ENCODE data around the gene SOCS1.
A peak's percentile ranks its signal among the peaks of the same experiment; 100 is the strongest.

The SOCS1 gene

DNA sequence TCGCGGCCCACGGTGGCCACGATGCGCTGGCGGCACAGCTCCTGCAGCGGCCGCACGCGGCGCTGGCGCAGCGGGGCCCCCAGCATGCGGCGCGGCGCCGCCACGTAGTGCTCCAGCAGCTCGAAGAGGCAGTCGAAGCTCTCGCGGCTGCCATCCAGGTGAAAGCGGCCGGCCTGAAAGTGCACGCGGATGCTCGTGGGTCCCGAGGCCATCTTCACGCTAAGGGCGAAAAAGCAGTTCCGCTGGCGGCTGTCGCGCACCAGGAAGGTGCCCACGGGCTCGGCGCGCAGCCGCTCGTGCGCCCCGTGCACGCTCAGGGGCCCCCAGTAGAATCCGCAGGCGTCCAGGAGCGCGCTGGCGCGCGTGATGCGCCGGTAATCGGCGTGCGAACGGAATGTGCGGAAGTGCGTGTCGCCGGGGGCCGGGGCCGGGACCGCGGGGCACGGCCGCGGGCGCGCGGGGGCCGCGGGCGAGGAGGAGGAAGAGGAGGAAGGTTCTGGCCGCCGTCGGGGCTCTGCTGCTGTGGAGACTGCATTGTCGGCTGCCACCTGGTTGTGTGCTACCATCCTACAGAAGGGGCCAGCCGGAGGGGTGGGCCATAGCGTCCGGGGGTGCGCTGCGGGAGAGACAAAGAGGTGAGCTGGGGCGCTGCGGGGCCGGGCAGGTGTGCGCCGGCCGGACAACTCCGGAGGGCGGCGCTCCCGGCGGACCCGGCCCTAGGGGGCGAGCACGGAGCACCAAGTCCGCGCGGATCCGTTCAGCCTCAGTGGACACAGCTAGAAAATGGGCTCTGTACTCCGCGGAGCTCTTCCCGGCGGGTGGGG, 879 bp downstream of the SOCS1 start:
- peaks cover 18% of the 10 kb centered on the region for H3K36me3 ChIP-seq (ENCODE audit: insufficient read depth, low read depth, low read length)
- peak overlapping the region; percentile 81 for H3K4me3 ChIP-seq (ENCODE audit: low read length)
- no peaks in the 10 kb centered on the region for H3K9me3 ChIP-seq (ENCODE audit: insufficient read depth, low read depth, low read length)
- no peak overlapping the region for H3K27ac ChIP-seq (ENCODE audit: low read length)
- 0 out of 2 replicates have a peak, but pooled peaks cover 3% of the 10 kb centered on the region for H3K4me1 ChIP-seq (ENCODE audit: insufficient read depth, low read length)
- peaks cover 12% of the 10 kb centered on the region; the same call in 1 of the 2 replicates for H3K27me3 ChIP-seq (ENCODE audit: insufficient read depth, low read length)
- H3K9ac ChIP-seq (ENCODE audit: low read depth, low read length), result peak overlapping the region; percentile 71; the same call in 1 of the 2 replicates

DNA sequence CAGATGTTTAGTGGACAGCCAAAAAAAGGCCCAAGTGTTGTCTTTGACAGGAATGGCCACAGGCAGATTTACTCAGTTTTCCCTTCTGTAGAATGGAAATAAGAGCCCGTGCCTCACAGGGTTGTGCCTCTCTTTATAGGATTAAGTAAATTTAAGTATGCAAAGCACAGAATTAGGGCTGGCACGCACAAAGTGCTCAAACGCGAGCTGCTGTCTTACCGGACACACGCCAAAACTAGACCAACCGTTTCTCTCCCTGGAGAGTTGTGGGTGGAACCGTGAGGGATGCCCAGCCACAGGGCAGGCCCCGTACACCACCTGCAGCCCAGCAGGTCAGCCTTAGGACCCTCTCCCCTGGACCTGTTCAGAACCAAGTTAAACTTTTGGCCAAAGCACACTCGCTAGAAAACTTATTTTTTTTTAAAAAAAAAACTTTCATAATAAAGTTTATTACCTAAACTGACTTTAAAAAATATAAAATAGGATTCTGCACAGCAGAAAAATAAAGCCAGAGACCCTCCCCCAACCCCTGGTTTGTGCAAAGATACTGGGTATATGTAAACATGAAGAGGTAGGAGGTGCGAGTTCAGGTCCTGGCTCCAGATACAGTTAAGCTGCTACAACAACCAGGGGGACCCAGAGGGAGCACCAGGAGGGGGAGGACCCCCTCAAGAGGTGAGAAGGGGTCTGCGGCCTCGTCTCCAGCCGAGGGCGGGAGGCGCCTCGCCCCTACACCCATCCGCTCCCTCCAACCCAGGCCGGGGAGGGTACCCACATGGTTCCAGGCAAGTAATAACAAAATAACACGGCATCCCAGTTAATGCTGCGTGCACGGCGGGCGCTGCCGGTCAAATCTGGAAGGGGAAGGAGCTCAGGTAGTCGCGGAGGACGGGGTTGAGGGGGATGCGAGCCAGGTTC, 1.8 kb downstream of the SOCS1 start:
- Histone ChIP-seq H3K9me3 (ENCODE audit: insufficient read depth, low read depth, low read length) (no peaks in the 10 kb centered on the region), H3K36me3 (ENCODE audit: insufficient read depth, low read depth, low read length) (peaks cover 18% of the 10 kb centered on the region), H3K4me3 (ENCODE audit: low read length) (peak overlapping the region; percentile 81), H3K4me1 (ENCODE audit: insufficient read depth, low read length) (0 out of 2 replicates have a peak, but pooled peaks cover 3% of the 10 kb centered on the region), H3K27me3 (ENCODE audit: insufficient read depth, low read length) (peaks cover 12% of the 10 kb centered on the region; the same call in 1 of the 2 replicates), H3K9ac (ENCODE audit: low read depth, low read length) (peak overlapping the region; percentile 71; the same call in 1 of the 2 replicates), H3K27ac (ENCODE audit: low read length) (no peak overlapping the region)

DNA sequence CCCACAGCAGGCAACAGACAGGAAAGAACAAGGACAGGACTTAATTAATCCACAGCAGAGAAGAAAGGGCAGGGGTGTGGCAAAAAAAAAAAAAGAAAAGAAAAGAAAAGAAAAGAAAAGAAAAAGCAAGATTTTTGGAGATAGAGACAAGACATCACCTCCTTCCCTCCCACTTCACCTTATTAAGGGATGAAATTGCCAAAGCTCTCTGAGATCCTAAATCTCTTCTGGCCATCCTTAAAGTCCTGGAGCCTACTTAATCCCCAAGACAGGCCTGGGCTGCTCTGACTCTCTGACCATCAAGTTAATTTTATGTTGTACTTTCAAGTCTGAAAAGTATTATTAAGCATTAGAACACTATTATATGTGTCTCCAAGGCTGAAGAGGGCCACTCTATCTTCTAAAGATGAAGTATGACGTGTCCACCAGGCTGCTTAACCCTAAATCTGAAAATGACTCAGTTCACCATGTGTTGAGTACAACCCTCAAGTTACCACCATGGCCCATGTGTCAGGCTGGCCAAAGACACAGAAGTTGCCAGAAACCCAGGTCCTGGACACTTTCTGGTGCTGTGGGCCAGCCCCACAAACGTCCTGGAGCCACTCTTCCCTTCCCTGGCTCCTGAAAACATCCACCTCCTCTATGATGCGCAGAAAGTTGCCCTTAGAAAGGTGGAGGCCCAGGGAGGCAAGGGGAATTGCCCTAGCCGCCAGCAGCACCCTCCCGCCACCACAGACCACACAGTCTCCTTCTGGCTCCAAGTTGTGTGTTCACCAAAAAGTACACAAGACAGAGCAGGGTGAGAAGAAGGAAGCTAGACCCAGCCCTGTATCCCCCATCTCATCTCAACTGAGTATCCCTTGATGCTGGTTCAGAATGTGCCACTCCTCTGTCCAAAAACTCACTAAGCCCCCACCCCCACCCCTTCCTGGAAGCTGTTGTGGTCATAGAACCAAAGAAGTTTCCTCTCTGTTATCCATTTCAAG, 2.7 kb downstream of the SOCS1 start:
- Histone ChIP-seq H3K9me3 (ENCODE audit: insufficient read depth, low read depth, low read length) (no peaks in the 10 kb centered on the region), H3K27ac (ENCODE audit: low read length) (no peak overlapping the region), H3K27me3 (ENCODE audit: insufficient read depth, low read length) (peaks cover 12% of the 10 kb centered on the region; the same call in 1 of the 2 replicates), H3K4me1 (ENCODE audit: insufficient read depth, low read length) (0 out of 2 replicates have a peak, but pooled peaks cover 3% of the 10 kb centered on the region), H3K36me3 (ENCODE audit: insufficient read depth, low read depth, low read length) (peaks cover 18% of the 10 kb centered on the region), H3K4me3 (ENCODE audit: low read length) (peak overlapping the region; percentile 81), H3K9ac (ENCODE audit: low read depth, low read length) (no peak overlapping the region)

DNA sequence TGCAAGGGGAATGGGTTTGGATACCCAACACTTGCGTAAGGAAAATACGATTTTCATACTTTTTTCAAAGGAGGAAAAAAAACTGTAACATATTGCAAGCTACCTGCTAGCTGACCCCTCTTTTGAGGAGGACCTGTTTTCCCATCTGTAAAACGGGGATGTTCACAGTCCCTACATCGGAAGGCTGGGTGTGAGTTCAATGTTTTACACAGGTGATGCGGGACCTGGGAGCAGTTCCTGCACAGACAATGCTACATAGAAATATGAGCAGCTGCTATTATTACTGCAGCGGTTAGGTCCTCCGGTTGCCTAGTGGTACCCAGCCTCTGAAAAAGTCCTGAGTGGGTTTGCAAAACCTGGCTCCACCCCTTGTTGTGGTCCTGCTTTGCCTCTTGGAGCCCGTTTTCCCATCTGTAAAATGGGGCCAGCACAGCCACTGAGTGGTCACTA, 3.5 kb downstream of the SOCS1 start:
- peaks cover 12% of the 10 kb centered on the region; the same call in 1 of the 2 replicates for H3K27me3 ChIP-seq (ENCODE audit: insufficient read depth, low read length)
- 0 out of 2 replicates have a peak, but pooled peaks cover 3% of the 10 kb centered on the region for H3K4me1 ChIP-seq (ENCODE audit: insufficient read depth, low read length)
- H3K9ac ChIP-seq (ENCODE audit: low read depth, low read length), result no peak overlapping the region
- no peak overlapping the region; the same call in 1 of the 2 replicates for H3K4me3 ChIP-seq (ENCODE audit: low read length)
- no peak overlapping the region for H3K27ac ChIP-seq (ENCODE audit: low read length)
- H3K36me3 ChIP-seq (ENCODE audit: insufficient read depth, low read depth, low read length), result peaks cover 18% of the 10 kb centered on the region
- H3K9me3 ChIP-seq (ENCODE audit: insufficient read depth, low read depth, low read length), result no peaks in the 10 kb centered on the region

DNA sequence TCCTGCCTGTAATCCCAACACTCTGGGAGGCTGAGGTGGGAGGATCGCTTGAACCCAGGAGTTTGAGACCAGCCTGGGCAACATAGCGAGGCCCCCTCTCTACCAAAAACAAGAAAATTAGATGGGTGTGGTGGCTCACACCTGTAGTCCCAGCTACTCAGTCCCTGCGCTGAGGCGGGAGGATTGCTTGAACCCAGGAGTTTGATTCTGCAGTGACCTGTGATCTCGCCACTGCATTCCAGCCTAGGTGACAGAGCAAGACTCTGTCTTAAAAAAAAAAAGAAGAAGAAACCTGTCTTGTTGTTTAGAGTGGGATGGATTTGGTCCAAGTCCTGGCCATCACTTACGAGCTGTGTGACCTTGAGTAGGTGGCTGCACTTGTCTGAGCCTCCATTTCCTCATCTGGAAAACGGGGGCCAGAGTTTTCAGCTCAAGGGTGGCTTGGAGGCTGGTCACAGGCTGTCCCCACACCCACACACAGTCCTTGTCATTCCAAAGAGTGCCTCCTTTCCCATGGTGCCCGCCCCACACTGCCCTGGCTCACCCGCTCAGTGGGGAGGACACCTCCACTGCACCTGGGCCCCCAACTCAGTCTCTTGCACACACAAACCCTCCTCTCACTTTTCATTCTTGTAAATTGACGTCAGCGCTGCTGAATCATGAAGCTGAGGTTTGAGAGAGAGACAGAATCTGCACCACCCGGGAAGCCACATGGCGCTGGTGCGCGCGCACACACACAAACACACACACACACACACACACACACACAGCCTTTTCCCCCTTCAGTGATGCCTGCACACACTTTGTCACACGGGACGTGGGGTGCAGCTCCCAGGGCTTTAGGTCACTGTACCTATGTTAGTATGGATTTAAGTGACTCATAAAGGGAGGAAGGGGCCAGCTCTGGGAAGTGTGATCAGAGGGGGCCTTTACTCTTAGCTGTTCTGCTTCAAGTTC, 4.2 kb downstream of the SOCS1 start:
- no peak overlapping the region for H3K9ac ChIP-seq (ENCODE audit: low read depth, low read length)

DNA sequence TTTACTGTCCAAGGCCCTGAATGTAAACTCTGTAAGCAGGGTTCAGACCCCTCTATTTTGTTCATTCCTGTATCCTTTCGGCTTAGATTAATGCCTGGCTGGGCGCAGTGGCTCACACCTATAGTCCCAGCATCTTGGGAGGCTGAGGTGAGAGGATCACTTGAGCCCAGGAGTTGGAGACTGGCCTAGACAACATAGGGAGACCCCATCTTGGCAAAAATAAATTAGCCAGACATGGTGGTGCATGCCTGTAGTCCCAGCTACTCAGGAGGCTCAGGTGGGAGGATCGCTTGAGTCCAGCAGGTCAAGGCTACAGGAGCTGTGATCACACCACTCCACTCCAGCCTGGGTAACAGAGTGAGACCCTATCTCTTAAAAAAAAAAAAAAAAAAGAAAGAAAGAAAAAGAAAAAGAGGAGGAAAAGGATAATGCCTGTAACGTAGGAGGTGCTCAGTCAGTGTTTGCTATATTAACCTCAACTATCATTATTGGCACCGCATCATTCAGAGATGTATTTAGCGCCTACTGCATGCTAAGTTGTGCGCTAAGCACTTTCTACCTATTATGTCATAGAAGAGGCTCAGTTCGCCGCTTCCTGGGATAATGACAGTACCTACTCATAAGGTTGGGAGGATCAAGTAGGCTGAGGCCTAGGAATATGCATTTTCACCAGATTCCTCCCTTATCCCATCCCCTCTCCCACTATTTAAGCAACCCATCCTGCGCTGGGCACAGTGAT, 5.0 kb downstream of the SOCS1 start:
- 0 out of 2 replicates have a peak, but pooled peaks cover 3% of the 10 kb centered on the region for H3K4me1 ChIP-seq (ENCODE audit: insufficient read depth, low read length)
- no peak overlapping the region for H3K4me3 ChIP-seq (ENCODE audit: low read length)
- H3K27ac ChIP-seq (ENCODE audit: low read length), result no peak overlapping the region
- H3K27me3 ChIP-seq (ENCODE audit: insufficient read depth, low read length), result peaks cover 6% of the 10 kb centered on the region; the same call in 1 of the 2 replicates
- H3K36me3 ChIP-seq (ENCODE audit: insufficient read depth, low read depth, low read length), result peaks cover 18% of the 10 kb centered on the region
- H3K9me3 ChIP-seq (ENCODE audit: insufficient read depth, low read depth, low read length), result no peaks in the 10 kb centered on the region
- H3K9ac ChIP-seq (ENCODE audit: low read depth, low read length), result no peak overlapping the region

More for the DNA sequence above, 4.2 kb downstream of the SOCS1 start:
- Histone ChIP-seq H3K4me3 (ENCODE audit: low read length) (no peak overlapping the region), H3K36me3 (ENCODE audit: insufficient read depth, low read depth, low read length) (peaks cover 18% of the 10 kb centered on the region), H3K9me3 (ENCODE audit: insufficient read depth, low read depth, low read length) (no peaks in the 10 kb centered on the region), H3K27me3 (ENCODE audit: insufficient read depth, low read length) (peaks cover 8% of the 10 kb centered on the region; the same call in 1 of the 2 replicates), H3K27ac (ENCODE audit: low read length) (no peak overlapping the region), H3K4me1 (ENCODE audit: insufficient read depth, low read length) (0 out of 2 replicates have a peak, but pooled peaks cover 3% of the 10 kb centered on the region)

DNA sequence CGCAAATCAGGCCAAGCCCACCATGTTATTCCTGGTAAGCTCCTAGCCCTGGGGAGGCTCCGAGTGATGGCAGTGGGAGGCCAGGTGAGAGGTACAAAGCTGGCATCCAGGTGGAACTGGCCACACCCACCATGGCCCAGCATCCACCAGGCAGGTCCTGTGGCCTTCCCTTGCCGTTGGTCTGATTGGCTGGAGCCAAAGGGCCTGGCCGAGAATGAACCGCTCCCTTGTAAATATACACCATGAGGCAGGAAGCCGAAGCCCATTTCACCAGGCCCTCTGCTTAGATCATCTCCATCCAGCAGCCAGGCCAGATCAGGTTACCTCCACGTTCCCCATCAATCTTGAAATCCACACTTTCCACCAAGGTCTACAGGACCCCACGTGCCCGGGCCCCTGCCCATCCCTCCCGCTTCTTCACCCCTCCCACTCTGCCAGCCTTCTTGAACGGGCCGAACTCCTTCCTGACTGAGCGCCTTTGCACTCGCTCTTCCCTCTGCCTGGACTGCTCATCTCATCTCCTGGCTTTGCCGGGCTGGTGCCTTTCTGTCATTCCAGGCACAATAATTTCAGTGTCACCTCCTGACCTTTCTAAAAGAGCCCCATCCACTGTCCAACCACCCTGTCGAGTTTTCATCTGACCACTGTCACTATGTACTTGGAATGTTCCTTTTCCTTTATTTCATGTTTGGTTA, 5.8 kb downstream of the SOCS1 start:
- Histone ChIP-seq H3K4me1 (ENCODE audit: insufficient read depth, low read length) (0 out of 2 replicates have a peak, but pooled peaks cover 3% of the 10 kb centered on the region), H3K27me3 (ENCODE audit: insufficient read depth, low read length) (peaks cover 6% of the 10 kb centered on the region; the same call in 1 of the 2 replicates), H3K36me3 (ENCODE audit: insufficient read depth, low read depth, low read length) (peaks cover 18% of the 10 kb centered on the region), H3K4me3 (ENCODE audit: low read length) (no peak overlapping the region), H3K9me3 (ENCODE audit: insufficient read depth, low read depth, low read length) (no peaks in the 10 kb centered on the region), H3K27ac (ENCODE audit: low read length) (no peak overlapping the region), H3K9ac (ENCODE audit: low read depth, low read length) (no peak overlapping the region)

DNA sequence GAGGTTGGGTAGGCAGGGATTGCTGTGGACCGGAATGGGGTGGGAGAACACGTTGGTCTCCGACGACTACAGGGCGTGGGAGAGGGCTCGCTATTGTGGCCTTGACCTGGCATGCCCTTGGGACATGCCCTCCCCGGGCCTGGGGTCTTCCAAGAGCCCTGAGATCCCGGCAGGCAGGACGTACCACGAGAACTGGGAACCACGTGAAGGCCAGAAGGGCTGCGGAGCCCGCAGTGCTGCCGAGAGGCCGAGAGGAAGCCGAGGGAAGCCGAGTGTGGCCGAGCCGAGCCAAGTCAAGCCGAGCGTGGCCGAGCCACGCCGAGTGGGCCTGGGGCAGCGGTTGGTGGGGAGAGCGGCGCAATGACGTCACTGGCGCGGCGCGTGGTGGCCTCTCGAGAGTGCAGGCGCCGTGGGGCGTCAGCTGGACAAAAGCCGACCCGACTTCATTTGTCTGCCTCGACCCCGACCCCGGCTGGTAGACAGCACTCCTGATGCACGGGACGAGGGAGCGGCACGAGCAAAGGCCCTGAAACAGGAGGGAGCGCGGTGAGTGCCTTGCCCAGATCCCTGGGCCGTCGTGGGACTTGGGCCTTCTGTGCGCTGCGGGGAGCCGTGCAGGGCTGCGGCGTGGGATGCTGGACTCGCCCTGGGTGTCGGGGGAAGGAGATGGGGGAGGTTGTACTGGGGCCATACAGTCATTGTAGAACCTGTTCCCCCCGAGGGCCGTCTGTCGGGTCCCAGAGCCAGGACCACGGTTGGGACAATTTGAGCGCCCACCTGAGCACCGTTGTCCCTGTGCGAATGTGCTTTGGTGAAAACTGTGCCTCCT, 6.6 kb downstream of the SOCS1 start:
- Histone ChIP-seq H3K27ac (ENCODE audit: low read length) (no peak overlapping the region), H3K4me3 (ENCODE audit: low read length) (no peak overlapping the region), H3K4me1 (ENCODE audit: insufficient read depth, low read length) (0 out of 2 replicates have a peak, but pooled peaks cover 3% of the 10 kb centered on the region), H3K36me3 (ENCODE audit: insufficient read depth, low read depth, low read length) (peaks cover 18% of the 10 kb centered on the region), H3K9me3 (ENCODE audit: insufficient read depth, low read depth, low read length) (no peaks in the 10 kb centered on the region), H3K9ac (ENCODE audit: low read depth, low read length) (no peak overlapping the region), H3K27me3 (ENCODE audit: insufficient read depth, low read length) (peaks cover under 1% of the 10 kb centered on the region; the same call in 1 of the 2 replicates)
